NCI-H510A treated with DMSO at 0.1 percent for 48 hours (cell line): ENCODE results near the gene CSNK1G2.

ENCODE experiments used
- DNase-seq: peaks from one replicate; lab custom pipeline; 2025; lab: John Stamatoyannopoulos, UW

CSNK1G2 gene

GRCh38 chr19:1944088-1944915 is 3.3 kb downstream of the CSNK1G2 start:
- DNase-seq, result no peak

DNA sequence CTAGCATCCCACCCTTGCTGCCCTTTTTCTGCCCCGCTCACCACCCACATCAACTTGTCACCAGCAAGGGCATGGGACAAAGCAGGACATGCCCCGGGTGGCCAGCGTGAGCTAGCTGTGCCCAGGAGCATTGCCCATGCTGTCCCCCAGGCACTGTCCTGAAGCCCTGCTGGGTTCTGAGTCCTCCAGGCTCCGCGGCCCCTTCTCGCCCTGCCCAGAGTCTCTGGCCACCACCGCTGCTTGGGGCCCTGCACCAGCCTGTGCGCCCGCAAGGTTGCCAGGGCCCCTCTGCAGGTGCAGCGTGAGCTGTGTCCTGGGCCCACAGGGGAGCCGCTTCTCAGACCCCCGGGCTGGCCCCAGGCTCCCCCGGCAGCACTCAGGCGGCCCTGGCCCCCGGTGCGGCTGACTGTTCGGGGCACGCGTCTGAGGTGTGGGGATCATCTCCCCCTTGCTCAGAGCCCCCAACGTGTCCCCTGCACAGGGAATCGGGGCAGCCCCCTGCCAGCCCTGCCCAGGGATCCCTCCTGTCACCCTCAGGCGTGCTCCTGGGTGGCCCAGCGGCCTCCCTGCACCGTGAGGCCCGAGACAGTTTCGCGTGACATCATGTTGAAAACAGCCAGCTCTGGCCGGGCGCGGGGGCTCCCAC is 4.1 kb downstream of the CSNK1G2 start:
- DNase-seq, result no peak

DNA sequence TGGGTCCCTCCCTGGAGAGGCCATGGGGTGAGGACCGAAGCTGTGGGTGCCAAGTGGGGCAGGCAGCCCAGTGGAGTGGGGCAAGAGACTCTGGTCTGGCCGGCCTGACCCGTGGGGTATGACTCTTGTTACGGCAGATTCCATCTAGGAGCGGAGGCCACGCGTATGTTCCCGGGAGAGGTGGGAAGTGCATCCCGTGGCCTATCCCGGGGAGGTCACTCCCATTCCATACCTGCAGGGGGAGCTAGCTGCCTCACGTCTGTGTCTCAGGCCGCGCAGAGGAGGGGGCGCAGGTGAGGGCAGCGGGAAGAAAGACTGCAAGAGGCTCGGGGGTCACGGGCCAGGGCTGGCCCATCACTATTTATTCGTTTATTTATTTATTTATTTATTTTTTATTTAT is 4.9 kb downstream of the CSNK1G2 start:
- DNase-seq, result no peak

GRCh38 chr19:1947651-1948209 is 6.8 kb downstream of the CSNK1G2 start:
- no peak for DNase-seq

DNA sequence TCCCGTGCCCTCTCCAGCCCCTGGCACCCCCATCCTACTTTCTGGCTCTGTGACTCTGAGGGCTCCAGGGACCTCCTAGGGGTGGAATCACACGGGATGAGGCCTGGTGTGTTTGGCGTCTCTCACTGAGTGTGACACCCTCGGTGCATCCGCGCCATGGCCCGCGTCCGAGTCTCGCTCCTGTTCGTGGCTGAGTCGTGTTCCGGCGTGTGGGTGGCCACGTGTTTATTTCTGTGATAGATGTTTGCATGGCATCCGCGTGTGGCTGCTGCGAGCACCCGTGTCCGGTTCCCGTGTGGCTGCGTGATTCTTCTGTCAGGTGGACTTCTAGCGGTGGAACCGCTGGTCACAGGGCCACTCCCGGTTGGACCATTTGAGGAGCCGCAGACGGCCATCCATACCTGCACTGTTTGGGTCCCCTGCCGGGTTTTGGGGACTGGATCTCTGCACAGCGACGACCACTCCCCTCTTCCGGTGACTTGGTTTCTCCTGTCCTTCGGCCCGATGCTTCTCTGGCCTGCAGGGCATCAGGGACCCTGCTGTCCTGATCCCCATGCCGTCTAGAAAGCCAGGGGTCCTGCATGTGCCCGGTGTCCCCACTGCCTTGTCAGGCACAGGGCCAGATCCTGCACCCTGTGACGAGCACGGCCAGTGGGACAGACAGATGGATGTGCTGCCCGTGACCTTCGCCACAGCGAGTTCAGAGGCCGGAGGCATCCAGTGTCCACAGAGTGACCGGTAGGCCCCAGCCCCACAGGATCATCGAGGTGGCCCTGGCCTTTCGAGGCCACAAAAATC is 8.5 kb downstream of the CSNK1G2 start:
- no peak for DNase-seq

GRCh38 chr19:1950640-1951039 is 9.7 kb downstream of the CSNK1G2 start:
- no peak for DNase-seq

GRCh38 chr19:1952635-1953034 is 11.7 kb downstream of the CSNK1G2 start:
- DNase-seq, result no peak

- DNase-seq, result no peak
Observed at GRCh38 chr19:1953037-1953436, 12.1 kb downstream of the CSNK1G2 start.

- no peak for DNase-seq
Observed at GRCh38 chr19:1953441-1954094, 12.6 kb downstream of the CSNK1G2 start.

GRCh38 chr19:1954532-1954933 is 13.6 kb downstream of the CSNK1G2 start:
- DNase-seq, result no peak

- no peak for DNase-seq
Observed at GRCh38 chr19:1955171-1956121, 14.5 kb downstream of the CSNK1G2 start.

DNA sequence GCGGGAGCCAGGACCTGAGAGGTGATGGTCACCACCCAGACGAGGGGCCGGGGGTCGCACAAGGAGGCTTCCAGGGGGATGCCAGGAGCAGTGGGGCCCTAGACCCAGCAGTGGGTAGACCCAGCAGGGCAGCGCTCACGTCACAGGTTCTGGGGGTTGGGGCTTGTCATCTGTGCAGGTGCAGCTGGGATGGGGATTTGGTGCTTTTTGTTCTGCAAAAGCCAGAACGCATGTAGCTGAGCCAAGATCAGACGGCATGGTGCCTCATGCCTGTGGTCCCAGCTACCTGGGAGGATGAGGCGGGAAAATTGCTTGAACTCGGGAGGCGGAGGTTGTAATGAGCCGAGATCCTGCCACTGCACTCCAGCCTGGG is 15.1 kb downstream of the CSNK1G2 start:
- no peak for DNase-seq

DNA sequence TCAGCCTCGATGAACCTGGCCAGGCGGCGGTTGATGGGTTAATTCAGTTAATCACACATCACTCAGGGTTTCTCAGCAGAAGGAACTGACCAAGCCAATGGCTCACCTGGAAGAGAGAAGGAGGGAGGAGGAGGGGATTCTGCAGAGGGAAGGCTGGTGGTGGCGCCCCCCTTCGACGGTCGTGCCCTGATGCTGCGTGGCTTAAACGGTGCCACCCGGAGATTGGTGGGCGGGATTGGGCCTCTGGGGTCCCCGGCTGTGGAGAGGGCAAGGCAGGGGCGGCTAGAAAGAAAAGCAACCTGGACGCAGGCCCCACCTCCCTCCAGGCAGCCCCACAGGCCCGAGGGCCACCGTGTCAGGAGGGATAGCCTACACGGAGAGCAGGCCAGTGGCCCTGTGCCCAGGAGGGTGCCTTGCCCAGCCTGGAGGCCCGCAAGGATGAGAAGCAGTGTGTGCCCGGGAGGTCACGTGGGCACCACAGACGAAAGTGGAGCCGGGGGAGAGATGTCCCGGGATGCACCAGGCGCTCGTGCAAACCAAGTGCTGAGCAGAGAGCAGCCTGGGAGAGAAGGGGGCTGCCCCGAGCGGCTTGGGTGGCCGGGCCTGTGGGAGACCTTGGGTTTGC is 16.0 kb downstream of the CSNK1G2 start:
- no peak for DNase-seq

GRCh38 chr19:1957562-1958248 is 16.7 kb downstream of the CSNK1G2 start:
- DNase-seq, result no peak

DNA sequence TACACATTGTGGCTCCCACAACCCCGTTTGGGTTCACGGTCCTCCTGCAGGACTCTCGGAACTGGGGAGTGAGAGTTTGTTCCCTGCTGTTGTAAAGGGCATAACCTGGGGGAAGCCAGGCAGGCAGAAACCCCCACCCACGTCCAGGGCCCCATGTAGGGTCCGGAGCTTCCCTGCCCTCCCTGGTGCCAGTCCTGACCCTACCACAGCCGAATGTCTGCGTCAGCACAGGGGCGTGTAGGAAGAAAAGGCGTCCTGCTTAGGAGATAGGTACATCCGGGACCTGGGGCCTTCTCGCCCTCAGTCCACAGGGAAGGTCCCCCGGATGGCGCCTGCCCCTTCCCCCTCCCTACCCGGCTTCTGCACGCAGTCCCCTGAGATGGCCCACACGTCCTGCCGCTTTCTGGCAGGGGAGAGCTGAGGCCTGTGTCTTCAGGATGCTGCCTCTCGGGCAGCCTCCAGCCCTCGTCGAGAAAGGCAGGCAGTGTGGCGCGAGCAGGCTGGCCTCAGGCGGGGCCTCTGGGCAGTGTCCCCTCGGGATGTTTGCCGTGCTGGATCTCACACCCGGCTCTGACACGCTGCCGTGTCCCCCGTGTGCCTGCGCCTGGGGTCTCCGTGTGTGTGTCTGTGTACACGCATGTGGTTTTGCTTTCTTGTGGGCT is 19.1 kb downstream of the CSNK1G2 start:
- no peak for DNase-seq

GRCh38 chr19:1961000-1961883 is 20.3 kb downstream of the CSNK1G2 start:
- DNase-seq, result no peak

GRCh38 chr19:1962674-1963073 is 21.7 kb downstream of the CSNK1G2 start:
- DNase-seq, result no peak

- DNase-seq, result no peak
Observed at GRCh38 chr19:1967087-1967608, 26.2 kb downstream of the CSNK1G2 start.
